Mucosa of descending colon (tissue), 3 donors: ENCODE measurements around the gene NME5. TPM values are rescaled to one million over a fixed set of nuclear protein-coding genes. Genes with fewer than 3 reads are reported as not detected.

ENCODE experiments used
- ATAC-seq: fragments of 200-7000 bp; cut with Tn5 transposase; one replicate; pipeline ENCODE4 v1.9.1; 2020; ENCODE audit warnings: mild to moderate bottlenecking, moderate library complexity
- DNase-seq, 3 donors: peaks; one replicate each; pipeline ENCODE4 v3.0.0-alpha.2; 2020
- H3K36me3 ChIP-seq: fragments of 200-600 bp; one replicate; pipeline ENCODE4 v1.8.0; 2021; ENCODE audit warnings: low read depth, mild to moderate bottlenecking
- H3K4me1 ChIP-seq: fragments of 200-600 bp; one replicate; pipeline ENCODE4 v1.8.0; 2021; ENCODE audit warnings: low read depth, mild to moderate bottlenecking
- H3K4me3 ChIP-seq: fragments of 200-600 bp; one replicate; pipeline ENCODE4 v1.8.0; 2021; ENCODE audit warnings: mild to moderate bottlenecking
- H3K9me3 ChIP-seq: fragments of 200-600 bp; one replicate; pipeline ENCODE4 v1.8.0; 2021; ENCODE audit warnings: mild to moderate bottlenecking
- intact Hi-C, 2 donors: fragments of 100-400 bp; cut with DNase I in 1 of 2; cut with micrococcal nuclease in 1 of 2; formaldehyde crosslinking; loops; one replicate each; pipeline versions ENCODE4 v1.11.0 to v1.11.1; 2022; cut with DNase I, micrococcal nuclease
- total RNA-seq, 3 donors: library from RNA; stranded (reverse); fragmentation: NEBNext Ultra II Directional in 2 of 3; extraction: Animal tissue kit (Norgen Biotek cat#: 25700) in 2 of 3; gene quantifications; one replicate each; pipeline versions ENCODE4 v1.2.1 to v1.2.4, GENCODE V29; 2021 to 2023
- TF ChIP-seq, protein P1 (sequence below): fragments of 200-600 bp; IDR thresholded peaks from one replicate; pipeline ENCODE4 v1.8.0; 2022; ENCODE audit warnings: antibody characterized with exemption, mild to moderate bottlenecking
- donor health status: DM: no; HTN: no; CAD: no; lungs with moderate emphysema.
- donor health status: DM: no; HTN: no; CAD: no.
- donor health status: DM: no; HTN: yes; CAD: no.

Gene NME5
- total RNA-seq, 3 donors from 2014 or later, result 1.6 to 4.3 TPM; not detected in 1

DNA sequence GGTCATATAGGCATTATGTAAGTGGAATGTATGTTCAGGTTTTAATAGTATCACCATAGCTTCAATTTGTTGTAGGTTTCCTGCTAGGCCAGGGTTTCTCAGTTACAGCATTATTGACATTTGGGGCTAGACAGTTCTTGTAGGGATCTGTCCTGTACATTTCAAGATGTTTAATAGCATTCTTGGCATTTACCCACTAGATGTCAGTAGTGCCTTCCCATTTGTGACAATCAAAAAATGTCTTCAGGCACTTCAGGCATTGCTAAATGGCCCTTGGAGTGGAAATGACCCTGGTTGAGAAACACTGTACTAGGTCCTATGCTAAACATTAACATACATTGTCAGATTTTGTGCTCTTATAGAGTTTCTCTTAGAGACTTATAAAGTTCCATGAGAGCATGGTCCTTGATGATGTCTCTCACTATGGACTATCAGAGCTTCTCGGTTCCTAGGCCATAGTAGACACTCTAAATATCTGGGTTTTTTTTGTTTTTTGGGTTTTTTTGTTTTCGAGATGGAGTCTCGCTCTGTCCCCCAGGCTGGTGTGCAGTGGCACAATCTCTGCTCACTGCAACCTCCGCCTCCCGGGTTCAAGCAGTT lies 41.1 kb upstream of the NME5 start:
- Histone ChIP-seq H3K9me3 (no peaks in the 10 kb centered on the region), H3K36me3 (no peaks in the 10 kb centered on the region), H3K4me1 (peaks cover 19% of the 10 kb centered on the region), H3K4me3 (no peak overlapping the region)
- DNase-seq (peak in 1 of 3 donors; percentile 6), ATAC-seq (peak; percentile 34)
- intact Hi-C loops, result no loop called here
- TF ChIP-seq, protein P1, sequence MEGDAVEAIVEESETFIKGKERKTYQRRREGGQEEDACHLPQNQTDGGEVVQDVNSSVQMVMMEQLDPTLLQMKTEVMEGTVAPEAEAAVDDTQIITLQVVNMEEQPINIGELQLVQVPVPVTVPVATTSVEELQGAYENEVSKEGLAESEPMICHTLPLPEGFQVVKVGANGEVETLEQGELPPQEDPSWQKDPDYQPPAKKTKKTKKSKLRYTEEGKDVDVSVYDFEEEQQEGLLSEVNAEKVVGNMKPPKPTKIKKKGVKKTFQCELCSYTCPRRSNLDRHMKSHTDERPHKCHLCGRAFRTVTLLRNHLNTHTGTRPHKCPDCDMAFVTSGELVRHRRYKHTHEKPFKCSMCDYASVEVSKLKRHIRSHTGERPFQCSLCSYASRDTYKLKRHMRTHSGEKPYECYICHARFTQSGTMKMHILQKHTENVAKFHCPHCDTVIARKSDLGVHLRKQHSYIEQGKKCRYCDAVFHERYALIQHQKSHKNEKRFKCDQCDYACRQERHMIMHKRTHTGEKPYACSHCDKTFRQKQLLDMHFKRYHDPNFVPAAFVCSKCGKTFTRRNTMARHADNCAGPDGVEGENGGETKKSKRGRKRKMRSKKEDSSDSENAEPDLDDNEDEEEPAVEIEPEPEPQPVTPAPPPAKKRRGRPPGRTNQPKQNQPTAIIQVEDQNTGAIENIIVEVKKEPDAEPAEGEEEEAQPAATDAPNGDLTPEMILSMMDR, result no peak

DNA sequence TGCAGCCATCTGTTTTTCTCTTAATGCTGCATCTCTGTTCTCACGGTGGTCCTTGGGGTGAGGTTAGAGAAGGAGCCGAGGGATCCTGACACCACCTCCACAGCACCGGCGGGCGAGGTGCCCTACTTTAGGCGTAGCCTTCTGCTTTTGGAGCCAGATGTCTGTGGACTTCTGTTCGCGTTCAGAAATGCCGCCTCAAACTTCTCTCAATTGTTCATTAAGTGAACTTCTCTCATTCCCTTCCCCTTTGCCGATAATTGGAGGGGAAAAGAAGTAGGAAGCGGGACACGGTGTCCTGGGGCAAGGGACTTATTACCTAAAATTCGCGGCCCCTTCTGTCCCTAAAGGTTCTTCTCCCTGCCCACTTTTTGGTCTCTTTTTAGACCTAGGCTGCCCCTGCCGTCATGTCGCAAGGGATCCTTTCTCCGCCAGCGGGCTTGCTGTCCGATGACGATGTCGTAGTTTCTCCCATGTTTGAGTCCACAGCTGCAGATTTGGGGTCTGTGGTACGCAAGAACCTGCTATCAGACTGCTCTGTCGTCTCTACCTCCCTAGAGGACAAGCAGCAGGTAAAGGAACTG lies 40.1 kb upstream of the NME5 start:
- ATAC-seq (peak; percentile 1), DNase-seq (peak in 1 of 3 donors; percentile 6)
- H3K9me3 ChIP-seq, result no peaks in the 10 kb centered on the region
- no peak overlapping the region for H3K4me3 ChIP-seq
- peaks cover 19% of the 10 kb centered on the region for H3K4me1 ChIP-seq
- TF ChIP-seq, protein P1, result no peak
- H3K36me3 ChIP-seq, result no peaks in the 10 kb centered on the region
- intact Hi-C loops, result no loop called here

DNA sequence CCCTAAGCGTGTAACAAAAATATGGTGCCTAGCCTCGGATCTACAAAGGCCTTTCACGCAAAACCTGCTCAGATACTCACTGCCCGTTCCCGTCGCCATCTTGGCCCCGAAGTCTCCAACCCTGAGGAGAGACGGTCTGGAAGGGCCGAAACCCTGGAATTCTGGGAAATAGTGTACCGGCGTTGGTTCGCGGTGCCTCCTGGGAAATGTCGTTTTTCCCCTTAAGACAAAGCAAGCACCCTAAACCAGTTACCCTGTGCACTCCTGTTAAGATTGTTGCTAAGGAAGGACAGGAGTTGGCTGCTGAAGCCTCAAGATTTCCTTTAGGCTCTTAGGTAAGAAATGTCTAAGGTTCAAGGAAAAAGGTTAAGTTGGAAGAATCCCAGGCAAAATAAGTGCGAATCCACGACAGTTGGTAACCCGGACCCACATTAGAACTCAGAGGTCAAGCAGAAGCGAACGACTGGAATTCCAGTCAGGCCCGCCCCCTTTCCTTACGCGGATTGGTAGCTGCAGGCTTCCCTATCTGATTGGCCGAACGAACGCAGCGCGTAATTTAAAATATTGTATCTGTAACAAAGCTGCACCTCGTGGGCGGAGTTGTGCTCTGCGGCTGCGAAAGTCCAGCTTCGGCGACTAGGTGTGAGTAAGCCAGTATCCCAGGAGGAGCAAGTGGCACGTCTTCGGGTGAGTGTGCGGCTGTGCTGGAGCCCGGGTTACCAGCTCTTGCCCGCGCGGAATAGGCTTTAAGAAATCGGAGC lies 39.5 kb upstream of the NME5 start, which contains the start of the genes BRD8 and KIF20A:
BRD8 (minus strand) TSS at position 115 of the 761 bp plus-strand sequence; CDS start at position 99, 16 bp downstream.
KIF20A (plus strand) TSS at position 597 of the 761 bp plus-strand sequence. CDS start 569 bp downstream, outside the sequence.
- H3K36me3 ChIP-seq, result no peaks in the 10 kb centered on the region
- ATAC-seq (peak; percentile 96), DNase-seq (peak; percentile 92 to 99 (median 96))
- H3K4me3 ChIP-seq, result peak within 1 kb of the TSS; percentile 88
- intact Hi-C loops, result no loop called here
- H3K9me3 ChIP-seq, result no peaks in the 10 kb centered on the region
- TF ChIP-seq, protein P1, result no peak
- peaks cover 19% of the 10 kb centered on the region for H3K4me1 ChIP-seq

DNA sequence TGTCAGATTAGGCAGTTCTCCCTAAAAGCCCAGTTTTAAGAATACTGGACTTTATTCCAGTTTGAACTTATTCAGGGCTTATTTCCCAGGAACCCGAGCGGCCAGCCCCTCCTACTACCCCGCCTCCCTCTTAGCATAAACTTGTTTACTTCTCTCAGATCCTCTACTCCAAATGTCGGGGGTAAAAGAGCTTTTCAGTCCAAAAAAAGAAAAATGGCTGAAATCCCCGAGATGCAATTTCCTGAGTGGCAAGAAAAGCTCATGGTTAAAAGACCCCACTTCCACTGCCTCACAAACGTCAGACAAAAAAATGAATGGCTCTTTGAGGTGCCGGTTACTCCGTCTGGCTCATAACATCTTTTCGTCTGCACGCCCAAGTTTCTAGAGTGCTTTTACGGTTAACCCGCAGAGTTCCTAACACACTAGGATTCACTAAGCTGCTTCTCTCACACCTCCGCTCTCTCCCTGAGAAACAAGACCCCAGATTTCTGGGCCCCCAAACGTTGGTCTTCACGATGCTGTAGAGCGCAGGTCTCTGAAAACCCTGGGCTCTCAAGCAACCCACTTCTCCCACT lies 38.8 kb upstream of the NME5 start:
- DNase-seq (peak in 2 of 3 donors; percentile 50 to 71), ATAC-seq (peak; percentile 38)
- TF ChIP-seq, protein P1, result no peak
- peak overlapping the region; percentile 88 for H3K4me3 ChIP-seq
- H3K36me3 ChIP-seq, result no peaks in the 10 kb centered on the region
- peaks cover 19% of the 10 kb centered on the region for H3K4me1 ChIP-seq
- intact Hi-C loops, result no loop called here
- no peaks in the 10 kb centered on the region for H3K9me3 ChIP-seq

DNA sequence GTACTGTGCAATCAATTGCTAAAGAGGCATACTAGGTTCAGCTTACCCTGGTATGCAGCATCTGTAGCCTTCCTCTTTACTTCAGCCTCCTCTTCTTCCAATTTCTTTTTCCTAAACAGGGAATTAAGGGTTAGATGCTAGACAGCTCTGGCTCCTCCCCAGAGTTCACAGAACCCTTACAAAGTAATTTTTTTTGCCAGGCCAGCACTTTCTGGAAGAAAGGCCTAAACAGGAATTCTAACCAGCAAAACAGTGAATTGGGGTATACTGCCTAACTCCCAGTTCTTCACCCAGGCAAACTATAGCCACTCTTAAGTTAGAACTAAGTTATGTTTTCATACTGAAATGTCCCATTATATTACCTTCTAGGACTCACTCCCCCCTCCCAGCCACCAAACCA lies 31.1 kb upstream of the NME5 start:
- no peaks in the 10 kb centered on the region for H3K9me3 ChIP-seq
- no peak overlapping the region for H3K4me3 ChIP-seq
- intact Hi-C loops, result no loop called here
- no peaks in the 10 kb centered on the region for H3K4me1 ChIP-seq
- DNase-seq (no peak), ATAC-seq (no peak)
- H3K36me3 ChIP-seq, result peaks cover 49% of the 10 kb centered on the region
- TF ChIP-seq, protein P1, result no peak
